IMR-90 (cell line): ENCODE results near the gene MIA2. TPM values are rescaled to one million over a fixed set of nuclear protein-coding genes. Genes with fewer than 3 reads are reported as not detected.

Source experiments
- ATAC-seq: fragments of 200-7000 bp; cut with Tn5 transposase; 2 replicates; pipeline ENCODE4 v1.9.1; 2020; ENCODE audit warnings: low read depth, mild to moderate bottlenecking, moderate library complexity
- BruUV-seq: library from RNA; stranded (reverse); fragments of 400-500 nt; replicated peaks from 2 replicates; lab custom pipeline; 2021; lab: Mats Ljungman, UMichigan
- CTCF ChIA-PET: fragments of 300-600 bp; formaldehyde crosslinking; extraction: SDS; loops from one replicate; lab custom pipeline; 2021; ENCODE audit warnings: antibody characterized with exemption; lab: Yijun Ruan, JAX
- POLR2A ChIA-PET: fragments of 300-600 bp; sonication (Branson Sonifier 250); formaldehyde crosslinking; loops from one replicate; lab custom pipeline; 2022; ENCODE audit warnings: antibody characterized with exemption; ENCODE audit not compliant: unreplicated experiment; lab: Charles Lee
- DNase-seq: peaks from one replicate; pipeline ENCODE4 v3.0.0; 2013
- H2AFZ ChIP-seq: replicated peaks from 2 replicates; pipeline ENCODE3; 2013; ENCODE audit warnings: low read length, mild to moderate bottlenecking; ENCODE audit not compliant: poor library complexity
- H2AK5ac ChIP-seq: 2 replicates; pipeline ENCODE4 v1.6.1; 2013; ENCODE audit warnings: low read depth, low read length, inconsistent platforms
- H2AK9ac ChIP-seq: replicated peaks from 2 replicates; pipeline ENCODE3; 2013; ENCODE audit warnings: mild to moderate bottlenecking, low read depth, low read length, moderate library complexity; ENCODE audit not compliant: poor library complexity
- H2BK120ac ChIP-seq: 2 replicates; pipeline ENCODE4 v1.6.1; 2013; ENCODE audit warnings: low read depth, low read length, inconsistent platforms
- H2BK15ac ChIP-seq: 3 replicates; pipeline ENCODE4 v1.6.1; 2013; ENCODE audit warnings: low read depth, low read length, inconsistent platforms
- H2BK20ac ChIP-seq: 2 replicates; pipeline ENCODE4 v1.6.1; 2013; ENCODE audit warnings: low read depth, mild to moderate bottlenecking, inconsistent platforms, low read length, moderate library complexity
- H2BK5ac ChIP-seq: 2 replicates; pipeline ENCODE4 v1.6.1; 2013; ENCODE audit warnings: mild to moderate bottlenecking, low read depth, low read length, inconsistent platforms; ENCODE audit not compliant: poor library complexity, severe bottlenecking
- H3K14ac ChIP-seq: replicated peaks from 2 replicates; pipeline ENCODE4 v1.6.1; 2013; ENCODE audit warnings: low read depth, low read length, inconsistent platforms
- H3K18ac ChIP-seq: 2 replicates; pipeline ENCODE4 v1.6.1; 2013; ENCODE audit warnings: low read depth, low read length, control low read depth
- H3K23ac ChIP-seq: 2 replicates; pipeline ENCODE4 v1.6.1; 2013; ENCODE audit warnings: low read depth, low read length, inconsistent platforms
- H3K27ac ChIP-seq: 2 replicates; pipeline ENCODE4 v1.5.1; 2013; ENCODE audit warnings: mild to moderate bottlenecking, control low read depth, low read length; ENCODE audit not compliant: insufficient read depth
- H3K27me3 ChIP-seq: 2 replicates; pipeline ENCODE4 v1.6.1; 2013; ENCODE audit warnings: low read length; ENCODE audit not compliant: control insufficient read depth, insufficient read depth
- H3K36me3 ChIP-seq: 2 replicates; pipeline ENCODE4 v1.6.1; 2013; ENCODE audit warnings: low read length, mixed read lengths; ENCODE audit not compliant: control insufficient read depth, insufficient read depth
- H3K4ac ChIP-seq: 2 replicates; pipeline ENCODE4 v1.6.1; 2013; ENCODE audit warnings: low read depth, low read length, inconsistent platforms
- H3K4me1 ChIP-seq: 2 replicates; pipeline ENCODE4 v1.6.1; 2013; ENCODE audit warnings: low read length, mixed read lengths; ENCODE audit not compliant: control insufficient read depth, insufficient read depth
- H3K4me2 ChIP-seq: 2 replicates; pipeline ENCODE4 v1.6.1; 2013; ENCODE audit warnings: low read depth, mild to moderate bottlenecking, control low read depth, low read length, moderate library complexity
- H3K4me3 ChIP-seq: 2 replicates; pipeline ENCODE4 v1.5.1; 2013; ENCODE audit warnings: low read depth, mild to moderate bottlenecking, control low read depth, low read length, moderate library complexity; ENCODE audit not compliant: insufficient read depth
- H3K56ac ChIP-seq: 2 replicates; pipeline ENCODE4 v1.6.1; 2013; ENCODE audit warnings: low read length, inconsistent platforms; ENCODE audit not compliant: insufficient read depth; ENCODE audit errors: extremely low read depth
- H3K79me1 ChIP-seq, 2 experiments: 2 replicates each; pipeline ENCODE4 v1.6.1; 2013; ENCODE audit warnings: low read length in 2 of 2, inconsistent platforms in 1 of 2, low read depth in 1 of 2
- H3K9ac ChIP-seq: 2 replicates; pipeline ENCODE4 v1.6.1; 2013; ENCODE audit warnings: low read depth, low read length, control low read depth
- H3K9me1 ChIP-seq: 2 replicates; pipeline ENCODE4 v1.6.1; 2013; ENCODE audit warnings: low read length, inconsistent platforms; ENCODE audit not compliant: insufficient read depth
- H3K9me3 ChIP-seq: 2 replicates; pipeline ENCODE4 v1.6.1; 2013; ENCODE audit warnings: low read length; ENCODE audit not compliant: control insufficient read depth, insufficient read depth
- H4K20me1 ChIP-seq: 2 replicates; pipeline ENCODE4 v1.6.1; 2013; ENCODE audit warnings: low read length, inconsistent platforms; ENCODE audit not compliant: insufficient read depth
- H4K5ac ChIP-seq: 2 replicates; pipeline ENCODE4 v1.6.1; 2013; ENCODE audit warnings: mild to moderate bottlenecking, low read depth, low read length, control low read depth
- H4K8ac ChIP-seq, 2 experiments: 2 replicates each; pipeline ENCODE4 v1.6.1; 2013; ENCODE audit warnings: low read depth in 2 of 2, low read length in 2 of 2, control low read depth in 1 of 2, inconsistent platforms in 1 of 2
- H4K91ac ChIP-seq: 2 replicates; pipeline ENCODE4 v1.6.1; 2013; ENCODE audit warnings: low read depth, low read length, inconsistent platforms; ENCODE audit not compliant: insufficient read depth
- NFE2L2 ChIP-seq: fragments of 150-350 bp; IDR thresholded peaks from 2 replicates; pipeline ENCODE4 v1.6.1; 2016; ENCODE audit warnings: low read depth, mild to moderate bottlenecking, low read length
- WGBS, 2 experiments: methylation state at CpG; one replicate each; pipeline versions ENCODE4 v1.1.5 to v1.1.7; 2013; ENCODE audit warnings: missing lambda C conversion rate in 2 of 2; ENCODE audit not compliant: insufficient read length in 1 of 2; ENCODE audit errors: extremely low coverage in 2 of 2; 5-methylcytosine and 5-hydroxymethylcytosine counted together
- dilution Hi-C: fragments of 300-500 bp; cut with HindIII; formaldehyde crosslinking; loops from one replicate; pipeline ENCODE4 v1.14.3; 2018; ENCODE audit warnings: low sequenced_read_pairs; ENCODE audit not compliant: unreplicated experiment
- in situ Hi-C: fragments of 300-500 bp; cut with MboI; formaldehyde crosslinking; loops from 3 replicates; pipeline ENCODE4 v1.14.3; 2019; ENCODE audit warnings: low sequenced_read_pairs, inconsistent platforms, mixed read lengths
- intact Hi-C: fragments of 100-400 bp; cut with micrococcal nuclease; formaldehyde crosslinking; loops from 2 replicates; pipeline ENCODE4 v1.10.0; 2022
- polyA plus RNA-seq, 3 experiments: library from polyadenylated mRNA; depleted of rRNA; stranded (reverse); fragments of >200 nt; gene quantifications; 2 replicates each; pipeline ENCODE4 v1.2.3, GENCODE V29; 2012; ENCODE audit warnings: low replicate concordance in 1 of 3
- total RNA-seq: library from RNA; depleted of rRNA; stranded (reverse); fragments of >200 nt; gene quantifications from 2 replicates; pipeline ENCODE4 v1.2.3, GENCODE V29; 2012

MIA2 gene
- total and polyA plus RNA-seq, 2 of the 4 experiments (the other 2 are of a cell fraction) = 3.9 to 6.8 TPM

GRCh38 chr14:39343614-39344013 is 109.9 kb downstream of the MIA2 start:
- in situ Hi-C loops = no loop called here

More at GRCh38 chr14:39343614-39344013, 109.9 kb downstream of the MIA2 start:
- no peak overlapping the region for H3K4me3 ChIP-seq
- no peaks in the 10 kb centered on the region for H3K4me1 ChIP-seq
- H4K5ac ChIP-seq = no peak overlapping the region
- H2BK15ac ChIP-seq = no peak overlapping the region
- H4K20me1 ChIP-seq = no peaks in the 10 kb centered on the region
- H3K9me3 ChIP-seq = no peaks in the 10 kb centered on the region
- CTCF ChIA-PET = no interaction called here
- no peak for TF ChIP-seq NFE2L2
- no peaks in the 10 kb centered on the region for H3K79me1 ChIP-seq
- no TSS peak for BruUV-seq
- H3K27ac ChIP-seq = no peak overlapping the region
- H2AK9ac ChIP-seq = no peak overlapping the region
- no peak overlapping the region for H3K14ac ChIP-seq
- H3K27me3 ChIP-seq = no peaks in the 10 kb centered on the region
- no peak overlapping the region for H3K4me2 ChIP-seq
- intact Hi-C loops (no loop called here), dilution Hi-C loops (no loop called here)
- no peak for DNase-seq
- H3K56ac ChIP-seq = no peak overlapping the region
- peaks cover under 1% of the 10 kb centered on the region; the same call in 1 of the 2 replicates for H3K36me3 ChIP-seq
- no CpG with 5 or more reads among the region's 1 CpG for WGBS, 2 experiments
- H2BK20ac ChIP-seq = no peak overlapping the region
- no peak overlapping the region for H4K91ac ChIP-seq
- H2BK120ac ChIP-seq = no peak overlapping the region
- H2AFZ ChIP-seq = no peak overlapping the region
- POLR2A ChIA-PET = no interaction called here
- H4K8ac ChIP-seq = no peak overlapping the region
- H3K9me1 ChIP-seq = no peaks in the 10 kb centered on the region
- H3K9ac ChIP-seq = no peak overlapping the region
- H2AK5ac ChIP-seq = no peak overlapping the region
- H2BK5ac ChIP-seq = no peak overlapping the region
- no peak overlapping the region for H3K18ac ChIP-seq
- no peak overlapping the region for H3K23ac ChIP-seq
- H3K4ac ChIP-seq = no peak overlapping the region
- ATAC-seq = no peak
